SK-N-SH treated with all-trans-retinoic acid at 6 μM for 48 hours (cell line): ENCODE results near the gene MTCL1.

Experiments
- PPARA ChIP-seq: fragments of 250-450 bp; sonication (Bioruptor Pico); IDR thresholded peaks from 2 replicates; pipeline ENCODE4 v1.5.0; 2020; ENCODE audit warnings: mild to moderate bottlenecking, borderline replicate concordance
- RARB ChIP-seq: fragments of 250-450 bp; sonication (Bioruptor Pico); IDR thresholded peaks from 2 replicates; pipeline ENCODE4 v1.8.0; 2021; ENCODE audit warnings: mild to moderate bottlenecking, moderate library complexity
- TCF4 ChIP-seq: fragments of 250-450 bp; sonication (Bioruptor Pico); IDR thresholded peaks from 2 replicates; pipeline ENCODE4 v1.8.0; 2021; ENCODE audit warnings: mild to moderate bottlenecking, moderate library complexity, borderline replicate concordance
- ZNF565 ChIP-seq: fragments of 450-650 bp; formaldehyde crosslinking; conservative IDR thresholded peaks from 2 replicates; pipeline ENCODE4 v1.5.0; 2020; ENCODE audit warnings: low read depth, mild to moderate bottlenecking, moderate library complexity
- TF ChIP-seq, protein P1 (sequence below): fragments of 250-450 bp; sonication (Bioruptor Pico); IDR thresholded peaks from 2 replicates; pipeline ENCODE4 v1.5.1; 2021; ENCODE audit warnings: mild to moderate bottlenecking, moderate library complexity

GRCh38 chr18:8857806-8858205 is 152.4 kb downstream of the MTCL1 start:
- TF ChIP-seq ZNF565 (CRISPR knock-in tag) (no peak), RARB (CRISPR knock-in tag) (no peak), TCF4 (CRISPR knock-in tag) (no peak), PPARA (CRISPR knock-in tag) (no peak)
- TF ChIP-seq, protein P1, sequence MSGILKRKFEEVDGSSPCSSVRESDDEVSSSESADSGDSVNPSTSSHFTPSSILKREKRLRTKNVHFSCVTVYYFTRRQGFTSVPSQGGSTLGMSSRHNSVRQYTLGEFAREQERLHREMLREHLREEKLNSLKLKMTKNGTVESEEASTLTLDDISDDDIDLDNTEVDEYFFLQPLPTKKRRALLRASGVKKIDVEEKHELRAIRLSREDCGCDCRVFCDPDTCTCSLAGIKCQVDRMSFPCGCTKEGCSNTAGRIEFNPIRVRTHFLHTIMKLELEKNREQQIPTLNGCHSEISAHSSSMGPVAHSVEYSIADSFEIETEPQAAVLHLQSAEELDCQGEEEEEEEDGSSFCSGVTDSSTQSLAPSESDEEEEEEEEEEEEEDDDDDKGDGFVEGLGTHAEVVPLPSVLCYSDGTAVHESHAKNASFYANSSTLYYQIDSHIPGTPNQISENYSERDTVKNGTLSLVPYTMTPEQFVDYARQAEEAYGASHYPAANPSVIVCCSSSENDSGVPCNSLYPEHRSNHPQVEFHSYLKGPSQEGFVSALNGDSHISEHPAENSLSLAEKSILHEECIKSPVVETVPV (CRISPR knock-in tag): no peak
